ENCODE results near the gene TMEM239.

GRCh38 chr20:2794866-2795447, 21.2 kb upstream of the TMEM239 start:
- TF ChIP-seq POLR2AphosphoS5 (IDR thresholded peaks at IDR 0.05; ENCODE audit: low read depth, low read length) (no peak), SIN3A (IDR thresholded peaks at IDR 0.05; ENCODE audit: borderline replicate concordance, insufficient read depth, low read length) (no peak), TAF1 (IDR thresholded peaks at IDR 0.05; ENCODE audit: borderline replicate concordance, insufficient read depth, low read length) (no peak)
- TF ChIP-seq, protein P1, sequence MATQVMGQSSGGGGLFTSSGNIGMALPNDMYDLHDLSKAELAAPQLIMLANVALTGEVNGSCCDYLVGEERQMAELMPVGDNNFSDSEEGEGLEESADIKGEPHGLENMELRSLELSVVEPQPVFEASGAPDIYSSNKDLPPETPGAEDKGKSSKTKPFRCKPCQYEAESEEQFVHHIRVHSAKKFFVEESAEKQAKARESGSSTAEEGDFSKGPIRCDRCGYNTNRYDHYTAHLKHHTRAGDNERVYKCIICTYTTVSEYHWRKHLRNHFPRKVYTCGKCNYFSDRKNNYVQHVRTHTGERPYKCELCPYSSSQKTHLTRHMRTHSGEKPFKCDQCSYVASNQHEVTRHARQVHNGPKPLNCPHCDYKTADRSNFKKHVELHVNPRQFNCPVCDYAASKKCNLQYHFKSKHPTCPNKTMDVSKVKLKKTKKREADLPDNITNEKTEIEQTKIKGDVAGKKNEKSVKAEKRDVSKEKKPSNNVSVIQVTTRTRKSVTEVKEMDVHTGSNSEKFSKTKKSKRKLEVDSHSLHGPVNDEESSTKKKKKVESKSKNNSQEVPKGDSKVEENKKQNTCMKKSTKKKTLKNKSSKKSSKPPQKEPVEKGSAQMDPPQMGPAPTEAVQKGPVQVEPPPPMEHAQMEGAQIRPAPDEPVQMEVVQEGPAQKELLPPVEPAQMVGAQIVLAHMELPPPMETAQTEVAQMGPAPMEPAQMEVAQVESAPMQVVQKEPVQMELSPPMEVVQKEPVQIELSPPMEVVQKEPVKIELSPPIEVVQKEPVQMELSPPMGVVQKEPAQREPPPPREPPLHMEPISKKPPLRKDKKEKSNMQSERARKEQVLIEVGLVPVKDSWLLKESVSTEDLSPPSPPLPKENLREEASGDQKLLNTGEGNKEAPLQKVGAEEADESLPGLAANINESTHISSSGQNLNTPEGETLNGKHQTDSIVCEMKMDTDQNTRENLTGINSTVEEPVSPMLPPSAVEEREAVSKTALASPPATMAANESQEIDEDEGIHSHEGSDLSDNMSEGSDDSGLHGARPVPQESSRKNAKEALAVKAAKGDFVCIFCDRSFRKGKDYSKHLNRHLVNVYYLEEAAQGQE (IDR thresholded peaks at IDR 0.05; ENCODE audit: insufficient read depth in 1 of 2, low read depth in 2 of 2, low read length in 2 of 2), result no peak

All from PFSK-1 (cell line).